ENCODE results near the gene CD300A.

The CD300A gene

DNA sequence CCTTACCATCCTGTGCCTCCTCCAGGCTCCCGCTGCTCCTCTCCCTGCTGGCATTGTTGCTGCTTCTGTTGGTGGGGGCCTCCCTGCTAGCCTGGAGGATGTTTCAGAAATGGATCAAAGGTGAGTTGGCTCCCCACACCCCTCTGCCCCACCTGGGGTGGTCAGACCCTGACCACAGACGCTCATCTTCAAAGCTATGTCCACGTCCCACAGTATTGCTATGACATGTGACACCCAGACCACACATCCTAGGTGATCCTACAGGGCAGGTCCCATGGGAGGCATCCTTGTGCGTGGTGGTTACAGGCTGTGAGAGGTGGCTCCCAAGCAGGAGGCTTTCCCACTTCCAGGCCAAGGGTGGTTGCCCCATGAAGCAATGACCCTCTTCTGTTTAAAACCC is 11.0 kb downstream of the CD300A start:
- DNase-seq (ENCODE audit: low read depth): no peak
- no peak for TF ChIP-seq CTCF (IDR thresholded peaks at IDR 0.05; ENCODE audit: control insufficient read depth, insufficient read depth, low read depth, low read length, missing control alignments)

DNA sequence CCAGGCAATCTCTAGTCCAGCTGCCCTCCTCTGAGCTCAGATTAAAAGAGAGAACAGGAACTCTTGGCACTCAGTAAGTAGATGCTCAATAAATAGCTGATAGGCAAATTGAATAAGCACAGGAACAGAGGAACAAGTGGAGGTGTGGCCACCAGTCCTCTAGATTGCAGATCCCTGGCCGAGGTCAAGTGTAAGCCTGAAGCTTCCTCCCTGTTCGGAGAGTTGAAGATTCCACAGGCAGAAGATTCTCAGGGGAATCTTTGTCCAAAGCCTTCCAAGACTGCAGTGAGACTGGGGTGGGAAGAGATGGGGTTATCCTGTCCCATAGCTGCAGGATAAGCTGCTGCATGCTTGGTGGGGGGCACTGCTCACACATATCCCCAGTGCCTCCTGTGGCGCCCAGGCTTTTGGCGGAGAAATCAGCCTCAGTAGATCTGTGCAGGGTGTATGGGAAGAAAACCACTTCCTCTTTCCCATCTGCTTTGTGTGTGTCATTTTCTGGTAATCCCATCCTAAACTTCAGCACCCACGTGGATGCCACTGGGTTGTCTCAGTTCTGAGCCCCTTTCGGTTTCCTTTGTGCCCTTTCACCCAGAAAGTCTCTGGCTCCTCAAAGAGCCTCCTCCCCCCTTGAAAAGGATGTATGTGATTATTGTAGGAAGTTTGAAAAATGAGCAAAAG is 12.1 kb downstream of the CD300A start:
- no peak for DNase-seq (ENCODE audit: low read depth)
- no peak overlapping the region for H3K4me3 ChIP-seq (ENCODE audit: control insufficient read depth, low read depth, low read length)
- TF ChIP-seq CTCF (IDR thresholded peaks at IDR 0.05; ENCODE audit: control insufficient read depth, insufficient read depth, low read depth, low read length, missing control alignments): no peak

More for the DNA sequence above, 11.0 kb downstream of the CD300A start:
- no peak overlapping the region for H3K4me3 ChIP-seq (ENCODE audit: control insufficient read depth, low read depth, low read length)

GRCh38 chr17:74480290-74480689 is 13.9 kb downstream of the CD300A start:
- no peak for DNase-seq (ENCODE audit: low read depth)
- no peak for TF ChIP-seq CTCF (IDR thresholded peaks at IDR 0.05; ENCODE audit: control insufficient read depth, insufficient read depth, low read depth, low read length, missing control alignments)
- no peak overlapping the region for H3K4me3 ChIP-seq (ENCODE audit: control insufficient read depth, low read depth, low read length)

DNA sequence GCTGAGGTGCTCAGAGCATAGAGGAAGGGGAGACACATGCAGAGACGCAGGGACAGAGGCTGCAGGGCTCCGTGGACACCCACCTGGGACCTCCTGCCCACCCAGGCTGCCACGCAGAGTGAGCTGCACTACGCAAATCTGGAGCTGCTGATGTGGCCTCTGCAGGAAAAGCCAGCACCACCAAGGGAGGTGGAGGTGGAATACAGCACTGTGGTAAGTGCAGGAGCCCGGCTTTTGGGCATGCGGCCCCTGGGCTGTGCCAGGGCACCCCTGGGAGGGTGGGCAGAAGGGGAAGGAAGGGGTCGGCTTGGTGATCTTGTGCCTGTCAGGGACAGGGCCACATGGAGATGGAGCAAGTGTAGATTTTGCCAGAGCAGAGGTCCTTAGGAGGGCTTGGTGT is 15.2 kb downstream of the CD300A start:
- DNase-seq (ENCODE audit: low read depth): no peak
- H3K4me3 ChIP-seq (ENCODE audit: control insufficient read depth, low read depth, low read length): no peak overlapping the region
- no peak for TF ChIP-seq CTCF (IDR thresholded peaks at IDR 0.05; ENCODE audit: control insufficient read depth, insufficient read depth, low read depth, low read length, missing control alignments)

GRCh38 chr17:74484066-74484465 is 17.6 kb downstream of the CD300A start:
- no peak for DNase-seq (ENCODE audit: low read depth)
- no peak for TF ChIP-seq CTCF (IDR thresholded peaks at IDR 0.05; ENCODE audit: control insufficient read depth, insufficient read depth, low read depth, low read length, missing control alignments)
- no peak overlapping the region for H3K4me3 ChIP-seq (ENCODE audit: control insufficient read depth, low read depth, low read length)

DNA sequence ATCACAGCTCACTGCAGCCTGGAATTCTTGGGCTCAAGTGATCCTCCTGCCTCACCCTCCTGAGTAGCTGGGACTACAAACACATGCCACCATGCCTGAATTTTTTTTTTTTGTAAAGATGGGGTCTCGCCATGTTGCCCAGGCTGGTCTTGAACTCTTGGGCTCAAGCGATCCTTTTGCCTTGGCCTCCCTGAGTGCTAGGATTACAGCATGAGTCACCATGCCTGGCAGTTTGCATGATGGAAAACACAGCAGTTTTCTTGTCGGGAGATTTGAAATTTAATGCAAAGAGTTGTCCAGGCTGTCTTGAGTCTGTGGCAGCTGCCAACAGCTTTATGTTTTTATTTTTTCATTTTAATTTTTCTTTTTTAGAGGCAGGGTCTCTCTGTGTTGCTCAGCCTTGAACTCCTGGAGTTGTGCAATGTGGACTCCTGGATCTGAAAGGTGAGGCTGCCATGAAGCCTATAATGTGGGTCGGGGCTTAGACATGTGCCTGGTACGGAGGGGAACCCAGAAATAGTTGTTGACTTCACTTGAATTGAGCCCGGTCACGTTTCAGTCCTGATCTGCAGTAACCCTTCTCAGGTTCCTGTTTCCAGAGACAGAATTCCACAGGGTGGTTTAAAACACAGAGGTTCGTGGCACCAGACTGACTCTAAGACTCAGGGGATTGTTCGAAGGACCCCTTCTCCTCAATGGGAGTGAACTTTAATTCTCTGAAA is 18.7 kb downstream of the CD300A start:
- no peak for DNase-seq (ENCODE audit: low read depth)
- TF ChIP-seq CTCF (IDR thresholded peaks at IDR 0.05; ENCODE audit: control insufficient read depth, insufficient read depth, low read depth, low read length, missing control alignments): no peak
- H3K4me3 ChIP-seq (ENCODE audit: control insufficient read depth, low read depth, low read length): no peak overlapping the region

All from AG09309 (cell line).